HG02678 (cell line): Measurements from ENCODE around the gene CCDC34.
A peak's percentile ranks its signal among the peaks of the same experiment; 100 is the strongest.
"Not testable (repeated sequence)": the region's sequence is repeated elsewhere in the genome, so short reads cannot be mapped to it uniquely, and the experiment has no call there.

Experiments
- ATAC-seq: cut with Tn5 transposase; IDR thresholded peaks from one replicate; pipeline ENCODE4 v1.9.1; 2021; ENCODE audit warnings: mild to moderate bottlenecking, moderate library complexity; ENCODE audit not compliant: unreplicated experiment

CCDC34 gene

DNA sequence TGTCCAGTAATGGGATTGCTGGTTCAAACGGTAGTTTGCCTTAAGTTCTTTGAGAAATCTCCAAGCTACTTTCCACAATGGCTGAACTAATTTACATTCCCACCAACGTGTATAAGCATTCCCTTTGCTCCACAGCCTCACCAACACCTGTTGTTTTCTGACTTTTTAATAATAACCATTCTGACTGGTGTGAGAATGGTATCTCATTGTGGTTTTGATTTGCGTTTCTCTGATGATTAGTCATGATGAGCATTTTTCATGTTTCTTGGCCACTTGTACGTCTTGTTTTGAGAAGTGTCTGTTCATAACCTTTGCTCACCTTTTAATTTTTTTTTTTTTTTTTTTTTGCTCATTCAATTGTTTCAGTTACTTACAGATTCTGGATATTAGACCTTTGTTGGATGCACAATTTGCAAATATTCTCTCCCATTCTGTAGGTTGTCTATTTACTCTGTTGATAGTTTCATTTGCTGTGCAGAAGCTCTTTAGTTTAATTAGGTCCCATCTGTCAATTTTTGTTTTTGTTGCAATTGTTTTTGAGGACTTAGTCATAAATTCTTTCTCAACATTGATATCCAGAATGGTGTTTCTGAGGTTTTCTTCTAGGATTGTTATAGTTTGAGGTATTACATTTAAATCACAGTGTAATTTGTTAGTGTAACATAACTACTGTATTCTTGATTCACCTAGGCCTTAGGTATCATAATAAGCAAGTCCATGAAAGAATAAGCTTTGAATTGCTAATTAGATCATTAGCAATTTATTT is 33.0 kb downstream of the CCDC34 start:
- no peak for ATAC-seq

DNA sequence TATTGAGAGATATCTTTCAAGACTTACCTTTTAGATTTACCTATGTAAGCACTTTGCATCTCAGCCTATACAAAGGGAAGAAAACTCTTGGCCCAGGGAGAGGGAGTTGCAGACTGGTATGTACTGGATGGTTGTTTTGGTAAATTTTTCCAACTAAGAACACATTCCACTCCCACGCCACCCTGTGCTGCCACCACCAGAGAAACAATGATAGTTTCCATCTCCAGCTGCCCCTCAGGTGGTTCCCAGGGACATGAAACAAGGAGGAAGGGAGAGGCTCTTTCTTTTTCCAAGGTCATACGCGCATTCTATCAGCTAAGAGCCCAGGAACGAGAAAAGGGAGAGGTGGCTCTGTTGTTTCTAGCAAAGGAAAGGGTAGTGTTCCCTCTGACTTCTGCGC is 34.4 kb downstream of the CCDC34 start:
- ATAC-seq, result no peak

DNA sequence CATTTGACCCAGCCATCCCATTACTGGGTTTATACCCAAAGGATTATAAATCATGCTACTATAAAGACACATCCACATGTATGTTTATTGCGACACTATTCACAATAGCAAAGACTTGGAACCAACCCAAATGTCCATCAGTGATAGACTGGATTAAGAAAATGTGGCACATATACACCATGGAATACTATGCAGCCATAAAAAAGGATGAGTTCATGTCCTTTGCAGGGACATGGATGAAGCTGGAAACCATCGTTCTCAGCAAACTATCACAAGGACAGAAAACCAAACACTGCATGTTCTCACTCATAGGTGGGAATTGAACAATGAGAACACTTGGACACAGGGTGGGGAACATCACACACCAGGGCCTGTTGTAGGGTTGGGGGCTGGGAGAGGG is 36.0 kb downstream of the CCDC34 start:
- ATAC-seq, result not testable (repeated sequence)

DNA sequence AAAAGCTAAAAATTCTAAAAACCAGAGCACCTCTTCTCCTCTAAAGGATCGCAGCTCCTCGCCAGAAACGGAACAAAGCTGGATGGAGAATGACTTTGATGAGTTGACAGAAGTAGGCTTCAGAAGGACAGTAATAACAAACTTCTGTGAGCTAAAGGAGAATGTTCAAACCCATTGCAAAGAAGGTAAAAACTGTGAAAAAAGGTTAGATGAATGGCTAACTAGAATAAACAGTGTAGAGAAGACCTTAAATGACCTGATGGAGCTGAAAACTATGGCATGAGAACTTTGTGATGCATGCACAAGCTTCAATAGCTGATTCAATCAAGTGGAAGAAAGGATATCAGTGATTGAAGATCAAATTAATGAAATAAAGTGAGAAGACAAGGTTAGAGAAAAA is 40.8 kb downstream of the CCDC34 start:
- ATAC-seq, result not testable (repeated sequence)

DNA sequence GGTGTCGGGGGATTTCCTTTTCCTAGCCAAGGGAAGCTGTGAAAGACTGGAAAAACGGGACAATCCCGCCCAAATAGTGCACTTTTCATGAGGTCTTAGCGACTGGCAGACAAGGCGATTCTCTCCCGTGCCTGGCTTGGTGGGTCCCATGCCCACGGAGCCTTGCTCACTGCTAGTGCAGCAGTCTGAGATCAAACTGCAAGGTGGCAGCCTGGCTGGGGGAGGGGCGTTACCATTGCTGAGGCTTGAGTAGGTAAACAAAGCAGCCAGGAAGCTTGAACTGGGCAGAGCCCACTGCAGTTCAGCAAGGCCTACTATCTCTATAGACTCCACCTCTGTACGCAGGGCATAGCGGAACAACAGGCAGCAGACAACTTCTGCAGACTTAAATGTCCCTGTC is 41.7 kb downstream of the CCDC34 start:
- not testable (repeated sequence) for ATAC-seq

DNA sequence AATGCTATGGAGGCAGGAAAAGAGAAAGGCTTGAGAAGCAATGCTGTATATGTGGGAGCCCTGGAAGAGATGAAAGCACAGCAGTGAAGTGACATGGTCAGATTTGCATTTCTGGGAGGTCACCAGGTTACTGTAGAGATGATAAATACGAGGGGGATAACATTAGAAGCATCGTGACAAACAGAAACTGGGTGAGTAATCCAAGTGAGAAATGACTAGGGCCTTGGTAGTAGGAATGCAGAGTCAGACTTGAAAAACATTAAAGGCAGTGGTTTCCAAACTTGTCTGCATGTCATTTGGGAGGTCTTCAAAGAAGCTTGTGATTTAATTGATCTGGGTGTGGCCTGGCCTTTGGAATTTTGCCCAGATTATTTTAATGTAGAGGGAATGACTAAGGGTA is 43.9 kb downstream of the CCDC34 start:
- peak; percentile 98 for ATAC-seq

DNA sequence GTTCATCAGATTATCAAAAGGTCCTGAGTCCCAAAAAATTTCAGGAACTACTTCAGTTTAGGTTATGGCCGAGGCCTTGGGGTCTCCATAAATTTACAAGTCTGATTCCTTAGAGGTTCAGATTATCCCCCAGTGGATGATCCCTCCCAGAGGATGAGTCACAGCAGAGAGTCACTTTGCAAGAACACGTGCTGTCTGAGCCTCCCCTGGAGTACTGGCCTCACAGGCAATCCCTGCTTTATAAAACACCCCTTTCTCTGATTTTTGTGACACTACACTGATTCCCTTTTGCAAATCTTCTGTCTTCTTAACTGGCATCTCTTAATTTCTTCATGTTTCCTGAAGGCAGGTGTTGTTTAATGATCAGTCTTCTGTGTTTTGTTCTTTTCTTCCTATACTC is 45.3 kb downstream of the CCDC34 start:
- ATAC-seq, result no peak

DNA sequence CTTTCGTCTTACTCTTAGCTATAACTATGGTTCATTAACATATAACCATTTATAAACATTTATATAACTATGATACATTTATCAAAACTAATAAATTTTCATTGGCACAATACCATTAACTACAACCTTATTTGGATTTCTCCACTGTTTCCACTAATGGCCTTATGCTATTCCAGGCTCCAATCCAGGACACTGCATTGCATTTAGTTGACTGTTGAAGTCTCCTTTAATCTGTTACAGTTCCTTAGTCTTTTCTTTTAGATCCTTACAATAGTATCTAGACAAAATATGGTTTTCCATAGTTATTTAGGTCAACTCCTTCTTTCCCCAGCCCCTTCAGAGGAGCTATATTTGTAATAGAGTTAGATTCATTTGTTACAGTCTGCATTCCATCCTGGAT is 47.2 kb downstream of the CCDC34 start:
- no peak for ATAC-seq

DNA sequence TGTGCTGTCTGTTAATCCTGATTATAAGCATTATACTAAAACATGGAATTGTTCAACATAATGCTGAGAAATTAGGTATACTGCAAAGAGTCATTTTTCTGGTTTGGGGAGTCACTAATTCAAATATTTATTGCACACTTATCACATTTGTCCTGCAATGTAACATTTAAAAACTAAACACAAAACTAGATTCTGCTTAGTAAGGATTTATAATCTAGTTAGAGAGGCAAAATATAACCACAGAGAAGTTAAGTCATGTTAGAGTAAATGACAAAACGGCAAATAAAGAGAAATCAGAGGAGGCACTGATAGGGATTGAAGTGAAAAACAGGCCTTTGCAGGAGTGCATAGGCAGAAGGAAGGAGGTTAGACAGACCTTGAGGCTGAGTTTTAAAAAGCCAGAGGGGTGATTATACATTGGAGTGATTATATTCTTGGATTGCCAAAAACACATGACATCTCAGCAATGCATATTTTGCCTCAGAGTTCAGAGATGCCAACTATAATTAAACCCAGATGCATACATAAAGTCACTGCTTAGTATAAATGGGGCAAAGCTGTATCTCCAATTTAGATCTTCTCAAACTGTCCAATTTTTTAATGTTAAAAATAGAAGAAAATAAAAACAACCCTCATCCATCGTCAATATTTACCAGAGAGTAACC is 49.7 kb downstream of the CCDC34 start:
- ATAC-seq, result no peak

DNA sequence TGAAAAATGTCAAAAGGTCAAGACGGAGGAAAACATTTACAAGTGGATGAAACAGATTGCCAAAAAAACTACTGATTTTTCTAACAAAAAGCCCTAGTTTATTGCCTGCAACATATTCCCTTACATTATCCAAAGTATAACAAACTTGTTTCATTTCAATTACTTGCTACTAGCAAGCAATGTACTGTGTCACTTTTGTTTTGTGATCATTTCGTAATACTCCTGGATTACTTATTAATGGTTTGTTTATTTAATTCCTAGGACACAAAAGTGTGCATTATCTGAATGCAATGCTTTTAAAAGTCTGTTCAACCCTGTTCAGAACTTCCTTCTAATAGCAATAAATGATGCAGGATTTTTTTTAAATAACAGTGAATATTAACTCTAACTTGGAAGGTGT is 50.9 kb downstream of the CCDC34 start:
- no peak for ATAC-seq

DNA sequence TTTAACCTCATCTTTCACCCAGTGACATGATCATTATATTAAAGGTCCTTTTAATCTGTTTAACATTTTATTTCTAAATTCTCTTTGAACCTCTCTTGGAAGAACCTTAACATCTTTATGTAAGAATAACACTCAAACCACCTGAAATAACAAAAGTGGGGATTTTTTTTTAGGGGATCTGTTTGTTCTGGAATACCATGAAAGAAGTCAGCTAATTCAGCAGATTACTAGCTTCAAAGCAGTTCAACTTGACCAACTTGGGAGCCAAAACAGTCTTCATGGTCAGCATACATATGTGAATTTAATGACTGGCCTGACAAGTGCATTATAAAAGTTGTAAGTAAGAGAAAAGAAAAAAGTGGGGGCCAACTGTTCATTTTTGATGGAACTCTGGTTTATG is 52.3 kb downstream of the CCDC34 start:
- ATAC-seq, result no peak

DNA sequence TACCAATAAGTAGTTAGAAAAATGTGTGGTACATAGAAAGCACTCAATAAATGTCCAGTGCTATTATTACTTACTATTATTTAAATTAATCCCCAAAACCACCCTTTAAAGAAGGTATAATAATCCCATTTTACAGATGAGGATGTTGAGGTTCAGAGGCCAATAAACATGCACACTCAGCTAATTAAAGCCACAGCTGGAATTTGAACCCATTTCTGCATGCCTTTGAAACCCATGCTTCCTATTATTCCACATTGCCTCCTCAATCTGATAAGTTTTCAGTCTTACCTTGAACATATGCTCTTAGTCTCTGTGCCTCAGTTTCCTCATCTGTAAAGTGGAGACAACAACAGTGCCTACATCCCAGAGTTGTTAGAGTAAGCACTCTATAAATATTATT is 52.8 kb downstream of the CCDC34 start:
- ATAC-seq, result no peak

DNA sequence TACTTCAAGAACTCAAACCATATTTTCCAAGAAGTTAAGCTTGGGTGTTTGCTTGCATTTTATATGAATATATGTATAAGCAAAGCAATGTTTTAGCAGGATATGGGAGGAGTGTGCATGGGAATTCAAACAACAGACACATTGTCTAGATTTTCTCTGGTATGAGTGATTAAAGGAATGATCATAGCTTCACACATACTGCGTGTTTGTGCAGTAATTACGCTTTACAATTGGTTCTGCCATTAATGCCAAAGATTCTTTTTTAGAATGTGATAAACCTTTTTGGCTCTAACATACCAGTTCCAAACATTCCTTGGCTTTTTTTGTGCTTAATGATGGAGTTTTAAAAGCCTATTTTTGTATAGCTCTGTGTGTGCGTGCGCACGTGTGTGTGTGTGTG is 54.0 kb downstream of the CCDC34 start:
- no peak for ATAC-seq

DNA sequence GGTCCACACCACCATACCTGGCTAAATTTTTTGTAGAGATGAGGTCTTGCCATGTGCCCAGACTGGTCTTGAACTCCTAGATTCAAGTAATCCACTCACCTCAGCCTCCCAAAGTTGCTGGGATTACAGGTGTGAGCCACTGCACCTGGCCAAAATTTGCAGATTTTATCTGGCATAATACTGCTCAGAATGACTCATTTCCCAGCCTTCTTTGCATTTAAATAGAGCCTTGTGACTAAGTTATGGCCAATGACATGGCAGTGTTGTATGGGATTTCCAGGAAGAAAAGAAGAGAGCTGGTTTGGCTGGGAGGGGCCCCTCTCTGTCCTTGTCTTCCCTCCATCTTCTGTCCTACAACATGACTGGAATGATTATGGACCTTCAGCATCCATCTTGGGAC is 55.8 kb downstream of the CCDC34 start:
- no peak for ATAC-seq

DNA sequence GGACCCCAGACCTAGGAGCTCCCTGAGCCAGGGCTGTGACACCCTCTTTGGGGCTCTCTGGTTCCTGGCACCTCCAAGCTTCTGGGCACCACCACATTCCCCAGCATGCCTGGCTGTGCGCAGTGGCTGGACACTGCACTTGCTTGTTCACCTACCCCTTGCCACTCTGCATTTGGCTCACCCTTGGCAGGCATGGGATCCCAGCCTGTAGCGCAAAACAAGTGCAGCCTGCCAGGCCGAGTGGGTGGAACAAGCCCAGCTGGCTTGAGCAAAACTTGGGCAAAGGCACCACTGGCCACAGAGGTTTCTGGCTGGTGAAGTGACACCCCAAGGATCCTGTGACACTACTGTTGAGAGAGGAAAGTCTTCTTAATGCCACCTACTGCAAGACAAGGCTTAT is 57.3 kb downstream of the CCDC34 start:
- no peak for ATAC-seq

DNA sequence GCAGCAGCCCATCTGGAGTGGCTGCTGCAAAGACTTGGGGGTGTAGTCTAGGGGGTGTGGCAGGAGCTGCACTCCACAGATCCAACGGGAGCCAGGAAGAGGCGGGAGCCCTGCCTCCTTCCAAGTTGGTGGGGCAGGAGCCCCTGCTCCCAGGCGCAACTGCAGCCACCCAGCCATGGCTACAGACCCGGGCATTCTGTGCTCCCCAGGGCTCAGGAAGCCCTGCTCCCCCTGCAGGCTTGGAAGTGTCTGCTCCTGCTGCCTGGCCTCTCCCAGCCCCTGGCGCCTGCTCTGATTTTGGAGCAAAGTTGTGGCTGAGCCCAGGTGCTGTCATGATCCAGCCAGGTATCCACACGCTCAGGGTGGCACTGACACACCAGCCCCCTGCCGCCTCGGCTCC is 58.5 kb downstream of the CCDC34 start:
- no peak for ATAC-seq

DNA sequence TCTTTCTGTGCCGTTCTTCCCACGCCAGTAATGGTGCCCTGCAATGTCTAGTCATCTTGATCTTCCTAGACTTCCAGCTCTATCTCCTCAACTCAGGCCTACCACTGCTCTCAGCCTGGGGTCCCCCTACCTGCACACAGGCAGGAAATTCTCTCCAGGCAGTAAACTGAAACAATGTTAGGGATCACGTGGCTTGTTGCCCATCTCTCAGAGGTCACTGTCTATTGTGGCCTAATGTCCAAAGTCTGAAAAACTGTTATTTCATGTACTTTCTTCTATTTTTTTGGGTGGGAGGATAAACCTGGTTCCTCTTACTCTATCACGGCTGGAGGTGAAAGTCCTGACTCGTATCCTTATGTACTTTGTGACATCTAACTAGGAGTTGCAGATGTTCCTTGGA is 59.1 kb downstream of the CCDC34 start:
- no peak for ATAC-seq

DNA sequence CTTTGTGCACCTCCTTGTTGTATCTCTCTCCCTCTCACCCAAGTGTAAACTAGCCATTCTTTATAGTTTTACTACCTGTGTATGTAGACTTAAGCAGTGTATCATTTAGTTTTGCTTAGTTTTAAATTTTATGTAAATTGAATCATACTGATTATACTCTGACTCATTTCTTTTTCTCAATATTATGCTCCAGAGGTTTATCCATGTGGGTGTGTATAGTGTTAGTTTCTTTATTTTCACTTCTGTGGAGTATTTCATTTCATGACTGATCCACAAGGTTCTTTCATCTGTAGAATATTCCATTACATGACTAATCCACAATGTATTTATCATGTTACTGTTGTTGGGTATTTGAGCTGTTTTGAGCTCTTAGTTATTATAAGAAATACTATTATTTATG is 62.0 kb downstream of the CCDC34 start:
- no peak for ATAC-seq

DNA sequence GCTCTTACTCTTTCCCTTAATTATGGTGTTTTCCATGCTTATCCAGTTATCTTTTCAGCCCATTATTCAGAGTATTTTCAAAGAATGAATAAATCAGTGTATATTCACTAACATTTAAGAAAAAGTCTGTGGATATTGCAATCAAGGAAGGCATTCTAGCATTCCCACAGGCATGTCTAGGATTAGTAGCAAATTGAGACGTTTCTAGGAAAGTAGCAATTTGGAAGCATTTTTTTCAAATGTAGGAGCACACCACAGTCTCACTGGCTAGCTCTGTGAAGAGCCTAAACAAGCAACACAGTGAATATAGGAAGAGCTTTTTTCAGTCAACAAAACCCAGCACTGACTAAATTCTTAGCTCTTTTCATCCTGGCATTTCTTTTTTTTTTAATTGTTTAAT is 65.4 kb downstream of the CCDC34 start:
- ATAC-seq, result no peak

DNA sequence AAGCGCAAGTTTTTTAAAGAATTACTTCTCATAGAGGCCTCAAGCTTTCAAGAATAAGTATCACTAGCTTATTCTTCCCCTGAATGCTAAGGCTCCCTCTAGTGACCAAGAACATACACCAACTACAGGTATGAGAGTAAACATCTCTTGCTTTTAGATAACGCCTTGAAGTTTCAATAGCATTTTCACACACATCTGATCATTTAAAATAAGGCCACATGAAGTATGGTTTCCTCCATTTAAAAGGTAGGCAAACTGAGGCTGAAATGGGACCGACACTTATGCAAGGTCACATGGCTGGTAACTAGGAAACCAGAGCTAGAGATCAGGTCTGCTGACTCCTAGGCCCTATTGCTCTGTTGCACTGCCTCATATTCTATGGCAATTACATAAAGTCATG is 66.5 kb downstream of the CCDC34 start:
- ATAC-seq, result peak; percentile 89

DNA sequence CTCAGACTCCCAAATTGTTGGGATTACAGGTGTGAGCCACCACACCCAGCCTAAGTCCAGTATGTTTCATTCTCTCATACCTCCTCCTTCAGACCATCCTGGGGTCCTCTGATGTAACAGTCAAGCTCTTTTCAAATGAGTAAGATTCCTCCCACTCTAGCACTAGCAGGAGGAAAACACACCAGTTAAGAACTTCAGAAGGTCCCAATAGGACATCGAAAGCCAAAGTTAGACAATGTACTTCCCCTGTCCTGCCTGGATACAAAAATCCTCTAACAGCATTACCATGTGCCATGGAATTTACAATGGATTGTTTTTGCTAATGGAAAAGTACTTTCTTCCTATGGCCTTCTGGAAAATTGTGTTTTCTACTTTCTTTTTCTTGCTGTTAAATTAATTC is 67.1 kb downstream of the CCDC34 start:
- no peak for ATAC-seq

DNA sequence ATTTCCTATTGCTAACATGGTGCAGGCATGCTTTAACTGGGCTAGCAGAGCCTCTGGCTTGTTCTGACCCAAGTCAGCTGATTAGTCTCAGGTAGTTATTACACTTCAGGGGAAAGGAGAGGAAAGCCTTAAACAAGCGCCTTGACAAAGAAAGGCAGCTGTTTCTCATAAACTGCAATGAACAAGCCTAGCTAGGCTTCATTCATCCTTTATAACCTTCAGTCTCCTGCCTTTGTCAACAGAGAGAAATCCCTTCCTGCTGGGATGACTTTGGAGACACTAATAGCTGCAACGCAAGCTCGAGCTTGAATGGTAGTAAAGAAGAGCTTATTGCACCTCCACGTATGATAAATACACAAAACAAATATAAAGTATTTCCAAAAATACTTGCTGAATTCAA is 68.4 kb downstream of the CCDC34 start:
- no peak for ATAC-seq
